ENCODE measurements around the gene APLP2. TPM values are rescaled to one million over a fixed set of nuclear protein-coding genes. Genes with fewer than 3 reads are reported as not detected.

The APLP2 gene
- total and polyA plus RNA-seq, 9 donors, result 84.7 to 183 (median 140) TPM

- Histone ChIP-seq H3K9me3 (replicated peaks; ENCODE audit: control insufficient read depth, low read depth, low read length) (no peaks in the 10 kb centered on the region), H3K36me3 (ENCODE audit: control insufficient read depth, insufficient read depth, low read length) (no peaks in the 10 kb centered on the region), H3K4me3 (ENCODE audit: low read length) (no peak overlapping the region), H3K4me1 (ENCODE audit: control insufficient read depth, insufficient read depth, low read length) (no peaks in the 10 kb centered on the region), H3K27me3 (ENCODE audit: control insufficient read depth, insufficient read depth, low read length) (no peaks in the 10 kb centered on the region), H3K27ac (ENCODE audit: low read length) (no peak overlapping the region)
- WGBS (ENCODE audit: insufficient coverage), result 17% methylated on average over 1 of the region's 2 CpGs
- DNase-seq, result peak; percentile 57
Observed at GRCh38 chr11:130050257-130050656, 19.4 kb upstream of the APLP2 start.

GRCh38 chr11:130051082-130051481 lies 18.6 kb upstream of the APLP2 start:
- H3K36me3 ChIP-seq (ENCODE audit: control insufficient read depth, insufficient read depth, low read length), result no peaks in the 10 kb centered on the region
- peak; percentile 37 for DNase-seq
- H3K9me3 ChIP-seq (replicated peaks; ENCODE audit: control insufficient read depth, low read depth, low read length), result no peaks in the 10 kb centered on the region
- H3K27me3 ChIP-seq (ENCODE audit: control insufficient read depth, insufficient read depth, low read length), result peaks cover 2% of the 10 kb centered on the region
- no peak overlapping the region for H3K27ac ChIP-seq (ENCODE audit: low read length)
- no peaks in the 10 kb centered on the region for H3K4me1 ChIP-seq (ENCODE audit: control insufficient read depth, insufficient read depth, low read length)
- H3K4me3 ChIP-seq (ENCODE audit: low read length), result no peak overlapping the region
- no CpG with 5 or more reads among the region's 1 CpG for WGBS (ENCODE audit: insufficient coverage)

GRCh38 chr11:130052567-130052966 lies 17.1 kb upstream of the APLP2 start:
- Histone ChIP-seq H3K4me3 (ENCODE audit: low read length) (no peak overlapping the region), H3K4me1 (ENCODE audit: control insufficient read depth, insufficient read depth, low read length) (no peaks in the 10 kb centered on the region), H3K27ac (ENCODE audit: low read length) (no peak overlapping the region), H3K36me3 (ENCODE audit: control insufficient read depth, insufficient read depth, low read length) (no peaks in the 10 kb centered on the region), H3K27me3 (ENCODE audit: control insufficient read depth, insufficient read depth, low read length) (peaks cover 4% of the 10 kb centered on the region), H3K9me3 (replicated peaks; ENCODE audit: control insufficient read depth, low read depth, low read length) (no peaks in the 10 kb centered on the region)
- WGBS (ENCODE audit: insufficient coverage), result no CpG with 5 or more reads among the region's 3 CpGs
- peak; percentile 49 for DNase-seq

- no peak overlapping the region for H3K27ac ChIP-seq (ENCODE audit: low read length)
- 40% methylated on average over 1 of the region's 2 CpGs for WGBS (ENCODE audit: insufficient coverage)
- no peaks in the 10 kb centered on the region for H3K9me3 ChIP-seq (replicated peaks; ENCODE audit: control insufficient read depth, low read depth, low read length)
- H3K36me3 ChIP-seq (ENCODE audit: control insufficient read depth, insufficient read depth, low read length), result no peaks in the 10 kb centered on the region
- H3K4me3 ChIP-seq (ENCODE audit: low read length), result no peak overlapping the region
- peaks cover 7% of the 10 kb centered on the region for H3K27me3 ChIP-seq (ENCODE audit: control insufficient read depth, insufficient read depth, low read length)
- no peaks in the 10 kb centered on the region for H3K4me1 ChIP-seq (ENCODE audit: control insufficient read depth, insufficient read depth, low read length)
- no peak for DNase-seq
Observed at GRCh38 chr11:130054966-130055365, 14.7 kb upstream of the APLP2 start.

GRCh38 chr11:130055617-130056016 lies 14.1 kb upstream of the APLP2 start:
- Histone ChIP-seq H3K9me3 (replicated peaks; ENCODE audit: control insufficient read depth, low read depth, low read length) (no peaks in the 10 kb centered on the region), H3K27me3 (ENCODE audit: control insufficient read depth, insufficient read depth, low read length) (peaks cover 9% of the 10 kb centered on the region), H3K27ac (ENCODE audit: low read length) (no peak overlapping the region), H3K4me1 (ENCODE audit: control insufficient read depth, insufficient read depth, low read length) (no peaks in the 10 kb centered on the region), H3K36me3 (ENCODE audit: control insufficient read depth, insufficient read depth, low read length) (no peaks in the 10 kb centered on the region), H3K4me3 (ENCODE audit: low read length) (no peak overlapping the region)
- 17% methylated on average over 1 of the region's 5 CpGs for WGBS (ENCODE audit: insufficient coverage)
- peak; percentile 36 for DNase-seq

GRCh38 chr11:130061017-130061416 lies 8.7 kb upstream of the APLP2 start:
- Histone ChIP-seq H3K9me3 (replicated peaks; ENCODE audit: control insufficient read depth, low read depth, low read length) (no peaks in the 10 kb centered on the region), H3K4me1 (ENCODE audit: control insufficient read depth, insufficient read depth, low read length) (no peaks in the 10 kb centered on the region), H3K36me3 (ENCODE audit: control insufficient read depth, insufficient read depth, low read length) (no peaks in the 10 kb centered on the region), H3K4me3 (ENCODE audit: low read length) (no peak overlapping the region), H3K27ac (ENCODE audit: low read length) (no peak overlapping the region), H3K27me3 (ENCODE audit: control insufficient read depth, insufficient read depth, low read length) (peaks cover 11% of the 10 kb centered on the region)
- no CpG with 5 or more reads among the region's 1 CpG for WGBS (ENCODE audit: insufficient coverage)
- DNase-seq, result no peak

- H3K27ac ChIP-seq (ENCODE audit: low read length), result no peak overlapping the region
- no peaks in the 10 kb centered on the region for H3K4me1 ChIP-seq (ENCODE audit: control insufficient read depth, insufficient read depth, low read length)
- no peak overlapping the region for H3K4me3 ChIP-seq (ENCODE audit: low read length)
- peaks cover 11% of the 10 kb centered on the region for H3K27me3 ChIP-seq (ENCODE audit: control insufficient read depth, insufficient read depth, low read length)
- no peaks in the 10 kb centered on the region for H3K36me3 ChIP-seq (ENCODE audit: control insufficient read depth, insufficient read depth, low read length)
- H3K9me3 ChIP-seq (replicated peaks; ENCODE audit: control insufficient read depth, low read depth, low read length), result no peaks in the 10 kb centered on the region
- 40% methylated on average over 2 of the region's 4 CpGs for WGBS (ENCODE audit: insufficient coverage)
- no peak for DNase-seq
Observed at GRCh38 chr11:130062026-130062425, 7.7 kb upstream of the APLP2 start.

GRCh38 chr11:130063451-130063850 lies 6.2 kb upstream of the APLP2 start:
- WGBS (ENCODE audit: insufficient coverage), result 100% methylated on average over 1 of the region's 2 CpGs
- H3K4me1 ChIP-seq (ENCODE audit: control insufficient read depth, insufficient read depth, low read length), result peaks cover 4% of the 10 kb centered on the region
- DNase-seq, result no peak
- H3K36me3 ChIP-seq (ENCODE audit: control insufficient read depth, insufficient read depth, low read length), result no peaks in the 10 kb centered on the region
- H3K27me3 ChIP-seq (ENCODE audit: control insufficient read depth, insufficient read depth, low read length), result peaks cover 8% of the 10 kb centered on the region
- H3K9me3 ChIP-seq (replicated peaks; ENCODE audit: control insufficient read depth, low read depth, low read length), result no peaks in the 10 kb centered on the region
- H3K27ac ChIP-seq (ENCODE audit: low read length), result no peak overlapping the region
- no peak overlapping the region for H3K4me3 ChIP-seq (ENCODE audit: low read length)

- 100% methylated on average over 1 of the region's 4 CpGs for WGBS (ENCODE audit: insufficient coverage)
- no peaks in the 10 kb centered on the region for H3K9me3 ChIP-seq (replicated peaks; ENCODE audit: control insufficient read depth, low read depth, low read length)
Observed at GRCh38 chr11:130064596-130064995, 5.1 kb upstream of the APLP2 start.

GRCh38 chr11:130066338-130066737 lies 3.4 kb upstream of the APLP2 start:
- Histone ChIP-seq H3K9me3 (replicated peaks; ENCODE audit: control insufficient read depth, low read depth, low read length) (no peaks in the 10 kb centered on the region), H3K27me3 (ENCODE audit: control insufficient read depth, insufficient read depth, low read length) (peaks cover 4% of the 10 kb centered on the region), H3K36me3 (ENCODE audit: control insufficient read depth, insufficient read depth, low read length) (no peaks in the 10 kb centered on the region), H3K27ac (ENCODE audit: low read length) (no peak overlapping the region), H3K4me1 (ENCODE audit: control insufficient read depth, insufficient read depth, low read length) (peaks cover 12% of the 10 kb centered on the region), H3K4me3 (ENCODE audit: low read length) (no peak overlapping the region)
- 86% methylated on average over 1 of the region's 5 CpGs for WGBS (ENCODE audit: insufficient coverage)
- no peak for DNase-seq

More at GRCh38 chr11:130064596-130064995, 5.1 kb upstream of the APLP2 start:
- H3K36me3 ChIP-seq (ENCODE audit: control insufficient read depth, insufficient read depth, low read length), result no peaks in the 10 kb centered on the region
- peaks cover 12% of the 10 kb centered on the region for H3K4me1 ChIP-seq (ENCODE audit: control insufficient read depth, insufficient read depth, low read length)
- no peak for DNase-seq
- no peak overlapping the region for H3K27ac ChIP-seq (ENCODE audit: low read length)
- no peak overlapping the region for H3K4me3 ChIP-seq (ENCODE audit: low read length)
- peaks cover 6% of the 10 kb centered on the region for H3K27me3 ChIP-seq (ENCODE audit: control insufficient read depth, insufficient read depth, low read length)

GRCh38 chr11:130068546-130068985 lies 1.1 kb upstream of the APLP2 start:
- Histone ChIP-seq H3K4me3 (ENCODE audit: low read length) (peak overlapping the region; percentile 62), H3K4me1 (ENCODE audit: control insufficient read depth, insufficient read depth, low read length) (peaks cover 18% of the 10 kb centered on the region), H3K27ac (ENCODE audit: low read length) (peak overlapping the region; percentile 95), H3K9me3 (replicated peaks; ENCODE audit: control insufficient read depth, low read depth, low read length) (no peaks in the 10 kb centered on the region), H3K36me3 (ENCODE audit: control insufficient read depth, insufficient read depth, low read length) (no peaks in the 10 kb centered on the region), H3K27me3 (ENCODE audit: control insufficient read depth, insufficient read depth, low read length) (no peaks in the 10 kb centered on the region)
- DNase-seq, result no peak
- 43% methylated on average over 18 of the region's 18 CpGs for WGBS (ENCODE audit: insufficient coverage)
